HCT116 (cell line): ENCODE data around the gene CREBZF. TPM values are rescaled to one million over a fixed set of nuclear protein-coding genes. Genes with fewer than 3 reads are reported as not detected.

Experiments
- ATAC-seq: fragments of 200-7000 bp; cut with Tn5 transposase; 2 replicates; pipeline ENCODE4 v1.9.1; 2020; ENCODE audit warnings: mild to moderate bottlenecking, moderate library complexity
- BruUV-seq: library from RNA; stranded (reverse); fragments of 400-500 nt; replicated peaks from 2 replicates; lab custom pipeline; 2021; lab: Mats Ljungman, UMichigan
- CTCF ChIA-PET: fragments of 300-600 bp; sonication (Branson Sonifier 250); formaldehyde crosslinking; loops from one replicate; lab custom pipeline; 2021; ENCODE audit warnings: antibody characterized with exemption; lab: Charles Lee
- POLR2A ChIA-PET: fragments of 300-600, 350-600 bp; sonication (Branson Sonifier 250); formaldehyde crosslinking; loops from one replicate; lab custom pipeline; 2021; ENCODE audit warnings: antibody characterized with exemption; lab: Charles Lee
- RAD21 ChIA-PET, 2 experiments: fragments of 300-600 bp; sonication (Branson Sonifier 250); formaldehyde crosslinking; loops; one replicate each; lab custom pipeline; 2023; ENCODE audit warnings: low total read pairs in 2 of 2; ENCODE audit not compliant: uncharacterized antibody in 2 of 2, unreplicated experiment in 2 of 2, low non-redundant PET in 1 of 2; lab: Charles Lee
- DNase-seq: peaks from one replicate; pipeline ENCODE4 v3.0.0-alpha.2; 2010; ENCODE audit warnings: low read depth, low spot score
- H2AFZ ChIP-seq: fragments of 200-600 bp; shearing (Covaris generic), sonication (generic); 2 replicates; pipeline ENCODE4 v1.6.1; 2017; ENCODE audit warnings: low read depth, mixed run types, mixed read lengths, antibody characterized with exemption, low read length; ENCODE audit not compliant: poor library complexity, severe bottlenecking
- H3K27ac ChIP-seq: 2 replicates; pipeline ENCODE4 v1.5.1; 2012; ENCODE audit warnings: low read depth, low read length
- H3K27me3 ChIP-seq: fragments of 200-600 bp; sonication (generic); 2 replicates; pipeline ENCODE4 v1.6.1; 2016; ENCODE audit warnings: mixed run types, low read length, mixed read lengths; ENCODE audit not compliant: insufficient read depth
- H3K36me3 ChIP-seq, 2 experiments: fragments of 200-500 bp in 1 of 2; fragments of 200-600 bp in 1 of 2; sonication (Bioruptor generic) in 1 of 2; sonication (generic) in 1 of 2; 2 replicates each; pipeline versions ENCODE4 v1.5.1 to v1.6.1; 2014 to 2016; ENCODE audit warnings: low read length in 2 of 2, inconsistent platforms in 1 of 2, mixed read lengths in 1 of 2, mixed run types in 1 of 2; ENCODE audit not compliant: insufficient read depth in 2 of 2, control insufficient read depth in 1 of 2
- H3K4me1 ChIP-seq, 2 experiments: fragments of 200-600 bp in 1 of 2; sonication (generic) in 1 of 2; 2 replicates each; pipeline versions ENCODE4 v1.5.1 to v1.6.1; 2012 to 2017; ENCODE audit warnings: low read length in 2 of 2, inconsistent platforms in 1 of 2, mild to moderate bottlenecking in 1 of 2, mixed read lengths in 1 of 2, mixed run types in 1 of 2, moderate library complexity in 1 of 2; ENCODE audit not compliant: insufficient read depth in 2 of 2, control insufficient read depth in 1 of 2
- H3K4me2 ChIP-seq: fragments of 200-600 bp; sonication (generic); 2 replicates; pipeline ENCODE4 v1.6.1; 2017; ENCODE audit warnings: mixed run types, low read length, mixed read lengths
- H3K4me3 ChIP-seq, 2 experiments: fragments of 200-600 bp in 1 of 2; sonication (generic) in 1 of 2; replicated peaks in 1 of 2; 2 replicates each; pipeline ENCODE4 v1.5.1; 2011 to 2016; ENCODE audit warnings: low read length in 2 of 2, control low read depth in 1 of 2, low read depth in 1 of 2, mild to moderate bottlenecking in 1 of 2, mixed read lengths in 1 of 2, mixed run types in 1 of 2
- H3K79me2 ChIP-seq: fragments of 200-600 bp; sonication (generic); 2 replicates; pipeline ENCODE4 v1.6.1; 2017; ENCODE audit warnings: mild to moderate bottlenecking, mixed run types, low read length, moderate library complexity, mixed read lengths; ENCODE audit not compliant: insufficient read depth
- H3K9ac ChIP-seq: fragments of 200-600 bp; sonication (generic); 2 replicates; pipeline ENCODE4 v1.6.1; 2016; ENCODE audit warnings: low read length, mixed read lengths
- H3K9me2 ChIP-seq: fragments of 200-600 bp; sonication (generic), shearing (Covaris generic); 2 replicates; pipeline ENCODE4 v1.6.1; 2017; ENCODE audit warnings: mixed run types, mild to moderate bottlenecking, moderate library complexity; ENCODE audit not compliant: insufficient read depth
- H3K9me3 ChIP-seq, 2 experiments: fragments of 200-500 bp in 1 of 2; fragments of 200-600 bp in 1 of 2; sonication (Bioruptor generic) in 1 of 2; sonication (generic) in 1 of 2; 2 replicates each; pipeline ENCODE4 v1.6.1; 2014 to 2017; ENCODE audit warnings: low read length in 2 of 2, mixed read lengths in 2 of 2, inconsistent platforms in 1 of 2, low read depth in 1 of 2, mild to moderate bottlenecking in 1 of 2, mixed run types in 1 of 2, moderate library complexity in 1 of 2; ENCODE audit not compliant: control insufficient read depth in 1 of 2, insufficient read depth in 1 of 2
- H4K20me1 ChIP-seq: fragments of 200-600 bp; sonication (generic), shearing (Covaris generic); 2 replicates; pipeline ENCODE4 v1.6.1; 2017; ENCODE audit warnings: mixed run types, mild to moderate bottlenecking, moderate library complexity; ENCODE audit not compliant: insufficient read depth
- CEBPB ChIP-seq: IDR thresholded peaks from 2 replicates; pipeline ENCODE4 v1.6.1; 2012; ENCODE audit warnings: low read depth
- EZH2 ChIP-seq: fragments of 200-600 bp; sonication (generic); IDR thresholded peaks from 2 replicates; pipeline ENCODE4 v1.6.1; 2017; ENCODE audit warnings: antibody characterized with exemption, mixed run types
- JUND ChIP-seq: IDR thresholded peaks from 2 replicates; pipeline ENCODE4 v1.6.1; 2012
- POLR2AphosphoS5 ChIP-seq: IDR thresholded peaks from 2 replicates; pipeline ENCODE4 v1.6.1; 2011; ENCODE audit warnings: mild to moderate bottlenecking, low read depth, low read length, moderate library complexity
- RAD21 ChIP-seq: IDR thresholded peaks from 2 replicates; pipeline ENCODE4 v1.6.1; 2012; ENCODE audit warnings: low read depth, mild to moderate bottlenecking
- TCF7L2 ChIP-seq: IDR thresholded peaks from 2 replicates; pipeline ENCODE4 v1.7.0; 2011; ENCODE audit warnings: borderline replicate concordance, inconsistent platforms; ENCODE audit not compliant: insufficient read depth, insufficient read length; ENCODE audit errors: extremely low read depth
- YY1 ChIP-seq: IDR thresholded peaks from 2 replicates; pipeline ENCODE4 v1.6.1; 2011; ENCODE audit warnings: low read length, low read depth, moderate library complexity, mild to moderate bottlenecking; ENCODE audit not compliant: insufficient replicate concordance; ENCODE audit errors: extremely low read depth
- intact Hi-C: fragments of 100-400 bp; cut with micrococcal nuclease; formaldehyde crosslinking; loops from 2 replicates; pipeline ENCODE4 v1.10.0; 2022
- total RNA-seq: library from RNA; stranded (reverse); gene quantifications from one replicate; pipeline ENCODE4 v1.2.1, GENCODE V29; 2021; ENCODE audit not compliant: unreplicated experiment
- TF ChIP-seq, protein P1 (sequence below): IDR thresholded peaks from 2 replicates; pipeline ENCODE4 v1.6.1; 2011; ENCODE audit warnings: mild to moderate bottlenecking, low read length, moderate library complexity; ENCODE audit not compliant: insufficient replicate concordance; ENCODE audit errors: extremely low read depth
- TF ChIP-seq, protein P2 (sequence below): IDR thresholded peaks from 2 replicates; pipeline ENCODE4 v1.6.1; 2012; ENCODE audit warnings: low read depth

Gene CREBZF
- total RNA-seq, 1 experiment from 2014 or later = 40.2 TPM

DNA sequence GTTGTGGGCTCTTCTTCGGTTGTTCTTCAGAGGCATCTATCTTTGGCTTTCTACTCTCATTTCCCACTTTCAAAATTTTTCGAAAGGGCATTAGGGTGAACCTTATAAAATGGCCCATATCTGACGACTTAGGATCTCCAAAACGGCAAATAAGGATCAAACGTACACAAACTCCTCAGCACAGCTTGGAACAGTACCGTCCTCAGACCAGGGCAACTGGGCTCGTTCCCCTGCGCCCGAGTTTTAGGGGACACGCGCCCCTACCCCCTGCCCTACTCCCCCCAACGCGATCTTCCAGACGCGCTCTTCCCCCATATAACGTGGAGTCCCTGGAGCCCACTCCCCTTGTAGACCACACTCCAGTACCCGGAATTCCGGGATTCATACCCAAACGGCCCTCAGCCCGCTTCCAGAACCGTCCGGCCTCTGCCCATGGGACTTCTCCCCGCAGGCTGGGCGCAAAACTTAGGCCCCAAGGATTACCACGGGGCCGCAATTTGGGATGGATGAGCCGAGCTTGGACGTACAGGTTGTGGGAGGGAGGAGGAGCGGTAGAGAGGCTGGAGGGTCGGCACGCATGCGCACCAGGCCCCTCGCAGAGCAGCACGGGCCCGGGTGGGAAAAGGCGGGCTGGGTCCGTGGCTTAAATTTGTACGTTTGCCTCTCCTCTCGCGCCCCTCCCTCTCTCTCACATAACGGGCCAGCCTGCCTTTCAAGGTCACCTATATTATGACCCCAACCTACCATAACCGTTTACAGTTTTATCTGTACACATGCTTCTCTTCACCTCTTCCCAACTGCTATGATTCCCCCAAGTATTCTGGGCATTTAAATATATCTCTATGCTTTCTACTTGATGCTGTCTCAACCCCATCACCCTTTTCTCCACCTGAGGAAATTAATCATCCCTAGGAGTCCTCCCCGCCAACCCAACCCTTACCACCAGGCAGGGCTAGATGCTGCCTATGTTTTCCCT, 17.7 kb upstream of the CREBZF start:
- DNase-seq = no peak
- no TSS peak for BruUV-seq
- intact Hi-C loops = no loop called here
- POLR2A ChIA-PET = no interaction called here
- Histone ChIP-seq H3K4me2 (no peak overlapping the region), H3K9me3 (no peaks in the 10 kb centered on the region), H3K9ac (no peak overlapping the region)
- TF ChIP-seq YY1 (no peak), POLR2AphosphoS5 (no peak), JUND (no peak), EZH2 (no peak)
- TF ChIP-seq, all 23 proteins: peak for 0
- Histone ChIP-seq H2AFZ (no peak overlapping the region), H3K4me3 (no peak overlapping the region), H3K36me3 (no peaks in the 10 kb centered on the region), H3K9me2 (no peaks in the 10 kb centered on the region), H3K79me2 (no peaks in the 10 kb centered on the region), H3K4me1 (no peaks in the 10 kb centered on the region), H3K27me3 (no peaks in the 10 kb centered on the region), H4K20me1 (no peaks in the 10 kb centered on the region), H3K27ac (no peak overlapping the region)
- ChIA-PET CTCF (no interaction called here), RAD21 (no interaction called here)
- no peak for ATAC-seq

DNA sequence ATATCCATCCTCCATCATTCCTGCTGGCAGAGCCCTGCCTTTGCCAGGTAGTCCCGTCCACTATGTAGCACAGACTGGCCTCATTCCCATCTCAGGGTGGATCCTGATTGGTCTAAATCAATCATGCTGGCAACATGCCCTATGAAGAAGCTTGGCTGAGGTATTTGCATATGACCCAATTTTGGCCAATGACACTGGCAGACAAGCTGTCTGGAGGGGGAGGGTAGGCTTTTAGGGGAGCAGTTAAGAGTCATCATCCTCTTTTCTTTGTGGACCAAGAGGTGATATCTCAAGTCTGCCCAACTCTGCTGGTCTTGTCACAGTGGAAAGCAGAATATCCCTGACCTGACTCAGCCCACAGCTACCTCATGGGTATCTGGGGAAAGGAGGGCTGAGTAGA, 16.0 kb upstream of the CREBZF start:
- Histone ChIP-seq H3K79me2 (no peaks in the 10 kb centered on the region), H4K20me1 (no peaks in the 10 kb centered on the region), H2AFZ (no peak overlapping the region), H3K9me3 (no peaks in the 10 kb centered on the region), H3K27me3 (no peaks in the 10 kb centered on the region), H3K4me1 (no peaks in the 10 kb centered on the region), H3K9me2 (no peaks in the 10 kb centered on the region), H3K4me3 (no peak overlapping the region), H3K4me2 (no peak overlapping the region), H3K36me3 (no peaks in the 10 kb centered on the region), H3K9ac (no peak overlapping the region), H3K27ac (no peak overlapping the region)
- ATAC-seq (no peak), DNase-seq (no peak)
- BruUV-seq = no TSS peak
- ChIA-PET RAD21 (no interaction called here), CTCF (interaction anchor here (1.0 kb wide), 1 partner anchor 11 kb away, joined by 3 read pairs; no protein-coding TSS in a partner anchor), POLR2A (no interaction called here)
- intact Hi-C loops = no loop called here
- TF ChIP-seq, protein P1, sequence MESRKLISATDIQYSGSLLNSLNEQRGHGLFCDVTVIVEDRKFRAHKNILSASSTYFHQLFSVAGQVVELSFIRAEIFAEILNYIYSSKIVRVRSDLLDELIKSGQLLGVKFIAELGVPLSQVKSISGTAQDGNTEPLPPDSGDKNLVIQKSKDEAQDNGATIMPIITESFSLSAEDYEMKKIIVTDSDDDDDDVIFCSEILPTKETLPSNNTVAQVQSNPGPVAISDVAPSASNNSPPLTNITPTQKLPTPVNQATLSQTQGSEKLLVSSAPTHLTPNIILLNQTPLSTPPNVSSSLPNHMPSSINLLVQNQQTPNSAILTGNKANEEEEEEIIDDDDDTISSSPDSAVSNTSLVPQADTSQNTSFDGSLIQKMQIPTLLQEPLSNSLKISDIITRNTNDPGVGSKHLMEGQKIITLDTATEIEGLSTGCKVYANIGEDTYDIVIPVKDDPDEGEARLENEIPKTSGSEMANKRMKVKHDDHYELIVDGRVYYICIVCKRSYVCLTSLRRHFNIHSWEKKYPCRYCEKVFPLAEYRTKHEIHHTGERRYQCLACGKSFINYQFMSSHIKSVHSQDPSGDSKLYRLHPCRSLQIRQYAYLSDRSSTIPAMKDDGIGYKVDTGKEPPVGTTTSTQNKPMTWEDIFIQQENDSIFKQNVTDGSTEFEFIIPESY = no peak
- TF ChIP-seq EZH2 (no peak), RAD21 (no peak), JUND (no peak), TCF7L2 (no peak), CEBPB (no peak)
- TF ChIP-seq, protein P2, sequence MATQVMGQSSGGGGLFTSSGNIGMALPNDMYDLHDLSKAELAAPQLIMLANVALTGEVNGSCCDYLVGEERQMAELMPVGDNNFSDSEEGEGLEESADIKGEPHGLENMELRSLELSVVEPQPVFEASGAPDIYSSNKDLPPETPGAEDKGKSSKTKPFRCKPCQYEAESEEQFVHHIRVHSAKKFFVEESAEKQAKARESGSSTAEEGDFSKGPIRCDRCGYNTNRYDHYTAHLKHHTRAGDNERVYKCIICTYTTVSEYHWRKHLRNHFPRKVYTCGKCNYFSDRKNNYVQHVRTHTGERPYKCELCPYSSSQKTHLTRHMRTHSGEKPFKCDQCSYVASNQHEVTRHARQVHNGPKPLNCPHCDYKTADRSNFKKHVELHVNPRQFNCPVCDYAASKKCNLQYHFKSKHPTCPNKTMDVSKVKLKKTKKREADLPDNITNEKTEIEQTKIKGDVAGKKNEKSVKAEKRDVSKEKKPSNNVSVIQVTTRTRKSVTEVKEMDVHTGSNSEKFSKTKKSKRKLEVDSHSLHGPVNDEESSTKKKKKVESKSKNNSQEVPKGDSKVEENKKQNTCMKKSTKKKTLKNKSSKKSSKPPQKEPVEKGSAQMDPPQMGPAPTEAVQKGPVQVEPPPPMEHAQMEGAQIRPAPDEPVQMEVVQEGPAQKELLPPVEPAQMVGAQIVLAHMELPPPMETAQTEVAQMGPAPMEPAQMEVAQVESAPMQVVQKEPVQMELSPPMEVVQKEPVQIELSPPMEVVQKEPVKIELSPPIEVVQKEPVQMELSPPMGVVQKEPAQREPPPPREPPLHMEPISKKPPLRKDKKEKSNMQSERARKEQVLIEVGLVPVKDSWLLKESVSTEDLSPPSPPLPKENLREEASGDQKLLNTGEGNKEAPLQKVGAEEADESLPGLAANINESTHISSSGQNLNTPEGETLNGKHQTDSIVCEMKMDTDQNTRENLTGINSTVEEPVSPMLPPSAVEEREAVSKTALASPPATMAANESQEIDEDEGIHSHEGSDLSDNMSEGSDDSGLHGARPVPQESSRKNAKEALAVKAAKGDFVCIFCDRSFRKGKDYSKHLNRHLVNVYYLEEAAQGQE = no peak
